Esophagus squamous epithelium (tissue), 5 donors: Measurements from ENCODE around the gene OR4E2. TPM values are rescaled to one million over a fixed set of nuclear protein-coding genes. Genes with fewer than 3 reads are reported as not detected.
"Not testable (repeated sequence)": the region's sequence is repeated elsewhere in the genome, so short reads cannot be mapped to it uniquely, and the experiment has no call there.

Experiments
- DNase-seq: peaks from one replicate; lab custom pipeline; 2025; lab: John Stamatoyannopoulos, UW
- H3K27ac ChIP-seq, 4 donors: fragments of 200-600 bp; sonication (generic); one replicate each; pipeline ENCODE4 v1.5.1; 2016 to 2019; ENCODE audit warnings: mild to moderate bottlenecking in 1 of 4
- H3K27me3 ChIP-seq, 4 donors: fragments of 200-600 bp; sonication (generic); 1 replicate in 3 of 4; 2 replicates in 1 of 4; pipeline versions ENCODE4 v1.5.1 to v1.6.0; 2017 to 2021; ENCODE audit warnings: antibody characterized with exemption in 1 of 4
- H3K36me3 ChIP-seq, 3 donors: fragments of 200-600 bp; sonication (generic); one replicate each; pipeline ENCODE4 v1.5.1; 2016 to 2019
- H3K4me1 ChIP-seq, 3 donors: fragments of 200-600 bp; sonication (generic); one replicate each; pipeline ENCODE4 v1.5.1; 2017 to 2019
- H3K4me3 ChIP-seq, 4 donors: fragments of 200-600 bp; sonication (generic); 1 replicate in 3 of 4; 2 replicates in 1 of 4; pipeline ENCODE4 v1.5.1; 2016 to 2019; ENCODE audit warnings: mild to moderate bottlenecking in 2 of 4, moderate library complexity in 1 of 4
- H3K9me3 ChIP-seq, 3 donors: fragments of 200-600 bp; sonication (generic); one replicate each; pipeline ENCODE4 v1.5.1; 2016 to 2019
- POLR2A ChIP-seq, 4 donors: fragments of 450-650 bp; IDR thresholded peaks; one replicate each; pipeline ENCODE4 v1.6.1; 2017; ENCODE audit warnings: antibody characterized with exemption in 4 of 4, mild to moderate bottlenecking in 4 of 4, moderate library complexity in 3 of 4
- WGBS, 2 donors: methylation state at CpG; one replicate each; pipeline ENCODE4 v1.1.5; 2018; 5-methylcytosine and 5-hydroxymethylcytosine counted together
- intact Hi-C: fragments of 100-400 bp; cut with DNase I; formaldehyde crosslinking; loops from one replicate; pipeline ENCODE4 v1.15.0; 2022
- total RNA-seq, 4 donors: library from RNA; depleted of rRNA; stranded (reverse); fragments of >200 nt; gene quantifications; one replicate each; pipeline ENCODE4 v1.1.0, GENCODE V29; 2016
- TF ChIP-seq, protein P1 (sequence below), 6 experiments: fragments of 450-650 bp in 4 of 6; fragments of 200-600 bp in 2 of 6; sonication (generic) in 2 of 6; IDR thresholded peaks; one replicate each; pipeline ENCODE4 v1.5.1; 2016 to 2019; ENCODE audit warnings: antibody characterized with exemption in 6 of 6, mild to moderate bottlenecking in 4 of 6, moderate library complexity in 4 of 6
- donor health status: DM: yes; HTN: yes; CAD: no.

The OR4E2 gene, protein sequence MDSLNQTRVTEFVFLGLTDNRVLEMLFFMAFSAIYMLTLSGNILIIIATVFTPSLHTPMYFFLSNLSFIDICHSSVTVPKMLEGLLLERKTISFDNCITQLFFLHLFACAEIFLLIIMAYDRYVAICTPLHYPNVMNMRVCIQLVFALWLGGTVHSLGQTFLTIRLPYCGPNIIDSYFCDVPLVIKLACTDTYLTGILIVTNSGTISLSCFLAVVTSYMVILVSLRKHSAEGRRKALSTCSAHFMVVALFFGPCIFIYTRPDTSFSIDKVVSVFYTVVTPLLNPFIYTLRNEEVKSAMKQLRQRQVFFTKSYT
- total RNA-seq = not detected

DNA sequence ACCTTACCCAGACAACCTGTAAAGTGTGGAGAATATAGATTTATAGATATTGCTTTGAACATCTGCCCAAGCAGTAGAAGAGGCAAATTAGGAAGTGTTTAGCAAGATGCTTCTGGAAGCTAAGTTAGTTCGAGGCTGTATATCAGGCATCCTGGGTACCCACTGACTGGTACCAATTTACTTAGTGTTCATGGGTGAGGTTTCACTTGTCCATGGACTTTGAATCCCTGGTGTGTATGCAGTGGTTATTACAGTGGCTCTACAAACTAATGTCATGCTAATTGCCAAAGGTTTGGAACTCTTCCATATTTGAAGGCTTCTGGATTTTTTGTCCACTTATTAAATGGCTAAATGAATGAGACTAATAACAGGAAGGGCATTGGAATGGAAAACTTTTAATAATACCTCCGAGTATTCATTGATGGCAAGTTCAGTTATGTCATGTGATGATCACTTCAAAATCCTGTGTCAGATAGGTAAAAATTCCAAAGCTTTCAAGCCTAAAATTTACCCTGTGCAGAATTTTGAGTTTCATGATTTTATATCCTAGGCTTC lies at the start of gene OR4E2:
OR4E2 (plus strand) TSS at position 505 of the 555 bp plus-strand sequence. CDS start 11,248 bp downstream, outside the sequence.
- no peak within 1 kb of the TSS for H3K4me3 ChIP-seq
- DNase-seq = no peak
- no peaks in the 10 kb centered on the region for H3K4me1 ChIP-seq
- TF ChIP-seq POLR2A (IDR thresholded peaks at IDR 0.05) = no peak
- TF ChIP-seq, protein P1, sequence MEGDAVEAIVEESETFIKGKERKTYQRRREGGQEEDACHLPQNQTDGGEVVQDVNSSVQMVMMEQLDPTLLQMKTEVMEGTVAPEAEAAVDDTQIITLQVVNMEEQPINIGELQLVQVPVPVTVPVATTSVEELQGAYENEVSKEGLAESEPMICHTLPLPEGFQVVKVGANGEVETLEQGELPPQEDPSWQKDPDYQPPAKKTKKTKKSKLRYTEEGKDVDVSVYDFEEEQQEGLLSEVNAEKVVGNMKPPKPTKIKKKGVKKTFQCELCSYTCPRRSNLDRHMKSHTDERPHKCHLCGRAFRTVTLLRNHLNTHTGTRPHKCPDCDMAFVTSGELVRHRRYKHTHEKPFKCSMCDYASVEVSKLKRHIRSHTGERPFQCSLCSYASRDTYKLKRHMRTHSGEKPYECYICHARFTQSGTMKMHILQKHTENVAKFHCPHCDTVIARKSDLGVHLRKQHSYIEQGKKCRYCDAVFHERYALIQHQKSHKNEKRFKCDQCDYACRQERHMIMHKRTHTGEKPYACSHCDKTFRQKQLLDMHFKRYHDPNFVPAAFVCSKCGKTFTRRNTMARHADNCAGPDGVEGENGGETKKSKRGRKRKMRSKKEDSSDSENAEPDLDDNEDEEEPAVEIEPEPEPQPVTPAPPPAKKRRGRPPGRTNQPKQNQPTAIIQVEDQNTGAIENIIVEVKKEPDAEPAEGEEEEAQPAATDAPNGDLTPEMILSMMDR (IDR thresholded peaks at IDR 0.05) = no peak
- no peak within 1 kb of the TSS for H3K27ac ChIP-seq
- WGBS, 2 donors = 60 to 64% methylated on average over 2 of the region's 2 CpGs
- intact Hi-C loops = no loop called here
- no peaks in the 10 kb centered on the region for H3K36me3 ChIP-seq
- H3K9me3 ChIP-seq = no peaks in the 10 kb centered on the region
- no peaks in the 10 kb centered on the region for H3K27me3 ChIP-seq

DNA sequence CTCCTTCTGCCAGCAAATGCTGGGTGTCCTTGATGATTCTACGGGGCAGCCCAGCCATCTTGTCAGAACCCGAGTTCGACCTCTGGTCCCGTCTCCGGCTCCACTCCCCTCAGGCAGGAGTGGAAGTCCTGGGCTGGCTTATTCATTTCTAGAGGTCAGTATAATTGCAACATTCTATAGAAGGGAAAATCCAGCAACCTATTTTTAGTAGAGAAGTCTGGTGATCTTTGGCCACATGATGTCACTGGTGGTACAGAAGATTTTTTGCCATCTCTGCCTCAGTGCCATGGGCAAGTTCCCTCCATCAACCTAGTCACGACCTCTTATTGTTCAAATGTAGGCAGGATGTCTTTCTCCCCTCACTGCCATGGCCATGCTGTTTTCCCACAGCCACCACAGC lies 41.3 kb upstream of the OR4E2 start:
- Histone ChIP-seq H3K27me3 (no peaks in the 10 kb centered on the region), H3K4me3 (no peak overlapping the region), H3K4me1 (no peaks in the 10 kb centered on the region), H3K9me3 (no peaks in the 10 kb centered on the region), H3K36me3 (no peaks in the 10 kb centered on the region), H3K27ac (no peak overlapping the region)
- WGBS, 2 donors = 57 to 87% methylated on average over 1 to 6 of the region's 6 CpGs
- intact Hi-C loops = no loop called here
- TF ChIP-seq, protein P1 (IDR thresholded peaks at IDR 0.05) = no peak
- no peak for TF ChIP-seq POLR2A (IDR thresholded peaks at IDR 0.05)
- no peak for DNase-seq

DNA sequence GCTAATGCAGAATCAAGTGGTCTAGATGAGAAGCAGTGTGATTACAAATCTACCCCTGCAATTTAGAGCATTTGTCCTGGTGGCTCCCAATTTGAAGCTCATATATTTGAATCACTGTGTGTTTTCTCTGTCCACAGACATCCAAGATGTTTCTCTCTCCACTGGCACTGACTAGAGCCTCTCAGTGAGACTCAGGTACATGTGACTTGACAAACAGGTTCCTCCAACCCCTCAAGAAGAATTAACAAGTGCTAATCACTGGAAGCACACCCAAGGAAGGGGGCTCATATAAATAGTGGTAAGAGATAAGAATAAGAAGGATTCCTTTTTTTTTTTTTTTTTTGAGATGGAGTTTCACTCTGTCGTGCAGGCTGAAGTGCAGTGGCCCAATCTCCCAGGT lies 39.4 kb upstream of the OR4E2 start:
- no peak for DNase-seq
- WGBS, 2 donors = 21 to 36% methylated on average over 1 of the region's 1 CpG
- intact Hi-C loops = no loop called here

DNA sequence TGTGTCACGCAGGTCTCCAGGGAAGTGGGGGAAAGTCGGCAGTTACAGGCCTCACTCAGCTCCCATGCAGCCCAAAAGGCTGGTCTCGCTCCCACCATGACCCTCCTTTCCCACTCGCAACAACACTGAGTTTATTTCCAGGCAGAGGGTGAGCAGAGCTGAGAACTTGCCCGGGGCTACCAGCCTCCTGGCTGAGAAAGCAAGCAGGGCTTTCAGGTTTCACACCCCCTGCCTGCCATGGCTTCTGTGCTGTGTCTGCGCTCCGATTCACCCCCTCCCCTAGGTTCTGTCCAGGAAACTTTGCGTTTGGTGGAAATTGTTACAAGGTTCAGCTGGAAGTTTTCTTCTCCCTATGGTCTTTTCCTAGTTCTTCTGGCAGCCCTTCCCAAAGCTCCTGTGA lies 36.0 kb upstream of the OR4E2 start:
- intact Hi-C loops = no loop called here
- no peaks in the 10 kb centered on the region for H3K36me3 ChIP-seq
- WGBS, 2 donors = 61 to 69% methylated on average over 5 to 7 of the region's 8 CpGs
- no peaks in the 10 kb centered on the region for H3K9me3 ChIP-seq
- no peak overlapping the region for H3K4me3 ChIP-seq
- H3K27me3 ChIP-seq = peaks cover 0 to 4% (median 0%) of the 10 kb centered on the region in 4 donors
- no peak for DNase-seq
- H3K4me1 ChIP-seq = no peaks in the 10 kb centered on the region
- H3K27ac ChIP-seq = no peak overlapping the region
- TF ChIP-seq POLR2A (IDR thresholded peaks at IDR 0.05) = no peak
- TF ChIP-seq, protein P1 (IDR thresholded peaks at IDR 0.05) = no peak

More for the DNA sequence above, 39.4 kb upstream of the OR4E2 start:
- no peak overlapping the region for H3K27ac ChIP-seq
- TF ChIP-seq, protein P1 (IDR thresholded peaks at IDR 0.05) = no peak
- no peak for TF ChIP-seq POLR2A (IDR thresholded peaks at IDR 0.05)
- no peaks in the 10 kb centered on the region for H3K9me3 ChIP-seq
- H3K4me3 ChIP-seq = no peak overlapping the region
- H3K27me3 ChIP-seq = no peaks in the 10 kb centered on the region
- H3K4me1 ChIP-seq = no peaks in the 10 kb centered on the region
- H3K36me3 ChIP-seq = no peaks in the 10 kb centered on the region

DNA sequence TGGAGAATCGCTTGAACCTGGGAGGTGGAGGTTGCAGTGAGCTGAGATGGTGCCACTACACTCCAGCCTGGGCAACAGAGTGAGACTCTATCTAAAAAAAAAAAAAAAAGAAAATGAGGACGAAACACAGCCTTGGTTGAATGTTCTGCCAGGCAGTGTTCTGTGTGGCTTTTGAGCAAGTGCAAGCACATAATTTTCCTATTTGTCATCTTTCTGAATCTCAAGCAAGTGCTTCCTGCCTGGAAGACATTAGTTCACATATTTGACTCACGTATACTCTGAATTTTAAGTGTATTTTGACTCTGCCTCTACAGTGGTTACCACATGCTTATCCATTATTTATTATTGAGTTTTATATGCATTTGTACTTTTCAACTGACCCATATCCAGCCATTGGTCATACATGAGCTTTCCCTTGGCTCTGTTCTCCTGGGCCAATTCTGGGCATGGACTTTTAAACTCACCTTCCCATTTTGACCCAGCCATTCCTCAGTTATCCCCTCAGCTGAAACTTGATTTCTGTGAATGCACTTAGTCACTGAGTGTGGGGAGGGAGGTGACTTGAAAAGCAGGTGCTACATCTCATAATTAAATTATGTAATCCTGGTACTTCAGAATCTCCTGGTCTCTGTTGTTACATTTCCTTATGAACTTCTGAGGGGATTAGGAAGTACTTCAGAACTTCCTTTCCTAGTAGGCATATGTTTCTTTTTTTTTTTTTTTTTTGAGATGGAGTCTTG lies 27.0 kb upstream of the OR4E2 start:
- H3K27me3 ChIP-seq = no peaks in the 10 kb centered on the region
- no peak for DNase-seq
- H3K9me3 ChIP-seq = no peaks in the 10 kb centered on the region
- TF ChIP-seq POLR2A (IDR thresholded peaks at IDR 0.05) = no peak
- no peaks in the 10 kb centered on the region for H3K36me3 ChIP-seq
- 56 to 58% methylated on average over 3 of the region's 3 CpGs for WGBS, 2 donors
- peaks cover 0 to 9% (median 0%) of the 10 kb centered on the region in 3 donors for H3K4me1 ChIP-seq
- intact Hi-C loops = no loop called here
- no peak overlapping the region for H3K4me3 ChIP-seq
- peak overlapping the region in 2 of 4 donors; percentile 38 to 61 for H3K27ac ChIP-seq

DNA sequence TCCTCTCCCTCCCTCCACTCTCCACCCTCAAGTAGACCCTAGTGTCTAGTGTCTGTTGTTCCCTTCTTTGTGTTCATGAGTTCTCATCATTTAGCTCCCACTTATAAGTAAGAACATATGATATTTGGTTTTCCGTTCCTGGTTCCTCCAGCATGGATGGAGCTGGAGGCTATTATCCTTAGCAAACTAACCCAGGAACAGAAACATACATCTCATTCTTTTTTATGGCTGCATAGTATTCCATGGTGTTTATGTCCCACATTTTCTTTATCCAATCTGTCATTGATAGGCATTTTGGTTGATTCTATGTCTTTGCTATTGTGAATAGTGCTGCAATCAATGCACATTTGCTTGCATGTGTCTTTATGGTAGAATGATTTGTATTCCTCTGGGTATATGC lies 23.1 kb upstream of the OR4E2 start:
- H3K27ac ChIP-seq = peak overlapping the region in 2 of 4 donors; percentile 47 to 48
- H3K9me3 ChIP-seq, H3K4me3 ChIP-seq, DNase-seq, intact Hi-C loops, H3K36me3 ChIP-seq, H3K27me3 ChIP-seq: not testable (repeated sequence)
- H3K4me1 ChIP-seq = peaks cover 0 to 10% (median 0%) of the 10 kb centered on the region in 3 donors
- 90 to 96% methylated on average over 1 of the region's 1 CpG for WGBS, 2 donors
